HK-2 (cell line): ENCODE measurements around the gene STOML1.
A peak's percentile ranks its signal among the peaks of the same experiment; 100 is the strongest.

ENCODE experiments used
- DNase-seq: peaks from one replicate; pipeline ENCODE4 v3.0.0-alpha.2; 2018; ENCODE audit not compliant: unreplicated experiment

STOML1 gene

GRCh38 chr15:74019734-74020133 is 27.6 kb upstream of the STOML1 start:
- no peak for DNase-seq

GRCh38 chr15:74013374-74013894 is 21.3 kb upstream of the STOML1 start:
- no peak for DNase-seq

- no peak for DNase-seq
Observed at GRCh38 chr15:74011610-74012009, 19.5 kb upstream of the STOML1 start.

GRCh38 chr15:74010929-74011540 is 18.9 kb upstream of the STOML1 start:
- no peak for DNase-seq

- DNase-seq, result no peak
Observed at GRCh38 chr15:74008901-74009300, 16.8 kb upstream of the STOML1 start.

- no peak for DNase-seq
Observed at GRCh38 chr15:74007820-74008371, 15.8 kb upstream of the STOML1 start.

GRCh38 chr15:74006774-74007639 is 14.9 kb upstream of the STOML1 start:
- no peak for DNase-seq

- no peak for DNase-seq
Observed at GRCh38 chr15:73997986-73998385, 5.9 kb upstream of the STOML1 start.

GRCh38 chr15:73996939-73997338 is 4.8 kb upstream of the STOML1 start:
- no peak for DNase-seq

GRCh38 chr15:73996267-73996666 is 4.2 kb upstream of the STOML1 start:
- DNase-seq, result no peak

GRCh38 chr15:73994912-73995622 is 3.0 kb upstream of the STOML1 start:
- DNase-seq, result no peak

GRCh38 chr15:73994413-73994883 is 2.4 kb upstream of the STOML1 start, which contains the start of gene PML:
Gene PML (plus strand): TSS chr15:73994716. CDS start chr15:73994813, 97 bp downstream.
- peak; percentile 86 for DNase-seq

- DNase-seq, result no peak
Observed at GRCh38 chr15:73993211-73993994, 1.3 kb upstream of the STOML1 start.

- DNase-seq, result no peak
Observed at GRCh38 chr15:73992594-73992898, 451 bp upstream of the STOML1 start.

- DNase-seq, result peak; percentile 34
Observed at GRCh38 chr15:73991260-73991659, 835 bp downstream of the STOML1 start.

GRCh38 chr15:73990250-73991005 is 1.7 kb downstream of the STOML1 start:
- no peak for DNase-seq

GRCh38 chr15:73989001-73989798 is 2.9 kb downstream of the STOML1 start:
- no peak for DNase-seq

- no peak for DNase-seq
Observed at GRCh38 chr15:73988445-73988969, 3.6 kb downstream of the STOML1 start.

GRCh38 chr15:73987681-73988444 is 4.2 kb downstream of the STOML1 start:
- DNase-seq, result peak; percentile 70
